Endodermal cell (in vitro differentiated cells): ENCODE data around the gene KCNQ4. TPM values are rescaled to one million over a fixed set of nuclear protein-coding genes. Genes with fewer than 3 reads are reported as not detected.
A peak's percentile ranks its signal among the peaks of the same experiment; 100 is the strongest.

Experiments
- DNase-seq: peaks from one replicate; pipeline ENCODE4 v3.0.0-alpha.2; 2017
- H3K27ac ChIP-seq: 2 replicates; pipeline ENCODE4 v1.5.1; 2013; ENCODE audit warnings: mild to moderate bottlenecking, low read depth, low read length, moderate library complexity
- H3K27me3 ChIP-seq: 2 replicates; pipeline ENCODE4 v1.6.1; 2013; ENCODE audit warnings: mild to moderate bottlenecking, low read length, moderate library complexity; ENCODE audit not compliant: insufficient read depth, control insufficient read depth, poor library complexity, severe bottlenecking
- H3K36me3 ChIP-seq: 2 replicates; pipeline ENCODE4 v1.7.0; 2013; ENCODE audit warnings: mild to moderate bottlenecking, low read length, moderate library complexity; ENCODE audit not compliant: control insufficient read depth, insufficient read depth
- H3K4me1 ChIP-seq: one replicate; pipeline ENCODE4 v1.7.0; 2013; ENCODE audit warnings: low read length; ENCODE audit not compliant: control insufficient read depth, insufficient read depth
- H3K4me3 ChIP-seq: 2 replicates; pipeline ENCODE4 v1.5.1; 2013; ENCODE audit warnings: mild to moderate bottlenecking, low read length, moderate library complexity
- H3K9ac ChIP-seq: 2 replicates; pipeline ENCODE4 v1.6.1; 2013; ENCODE audit warnings: mild to moderate bottlenecking, low read length, moderate library complexity; ENCODE audit not compliant: poor library complexity, severe bottlenecking; ENCODE audit errors: extremely low read depth
- H3K9me3 ChIP-seq: 2 replicates; pipeline ENCODE4 v1.6.1; 2013; ENCODE audit warnings: mild to moderate bottlenecking, low read length, moderate library complexity; ENCODE audit not compliant: control insufficient read depth
- H3K27ac Mint-ChIP-seq: 2 replicates; pipeline ENCODE4 v1.8.0; 2020; ENCODE audit warnings: mixed read lengths
- H3K27me3 Mint-ChIP-seq: 2 replicates; pipeline ENCODE4 v1.8.0; 2021; ENCODE audit warnings: mild to moderate bottlenecking, mixed read lengths; ENCODE audit not compliant: insufficient read depth
- H3K36me3 Mint-ChIP-seq: 2 replicates; pipeline ENCODE4 v1.8.0; 2020; ENCODE audit warnings: low read depth, mixed read lengths
- H3K4me1 Mint-ChIP-seq: 2 replicates; pipeline ENCODE4 v1.8.0; 2020; ENCODE audit warnings: mixed read lengths
- H3K4me3 Mint-ChIP-seq: 2 replicates; pipeline ENCODE4 v1.8.0; 2020; ENCODE audit warnings: mild to moderate bottlenecking, moderate library complexity, mixed read lengths
- H3K9me3 Mint-ChIP-seq: 2 replicates; pipeline ENCODE4 v1.8.0; 2020; ENCODE audit warnings: mild to moderate bottlenecking, mixed read lengths
- CTCF ChIP-seq: fragments of 200-600 bp; sonication (generic); conservative IDR thresholded peaks from 2 replicates; pipeline ENCODE4 v1.5.0; 2021; ENCODE audit warnings: antibody characterized with exemption, mild to moderate bottlenecking
- WGBS, 2 experiments: methylation state at CpG; one replicate each; pipeline versions ENCODE4 v1.1.5 to v1.1.7; 2013; ENCODE audit warnings: missing lambda C conversion rate in 2 of 2, mixed read lengths in 1 of 2; ENCODE audit not compliant: insufficient coverage in 1 of 2, insufficient read length in 1 of 2; 5-methylcytosine and 5-hydroxymethylcytosine counted together
- total RNA-seq, 2 donors: library from RNA; stranded (reverse); fragmentation: NEBNext Ultra II Directional in 1 of 2; extraction: Animal tissue kit (Norgen Biotek cat#: 25700) in 1 of 2; gene quantifications; 2 replicates in 1 of 2; 3 replicates in 1 of 2; pipeline ENCODE4 v1.2.1, GENCODE V29; 2021

KCNQ4 gene
- total RNA-seq, 2 donors from 2014 or later, result 0.22 to 0.88 TPM

GRCh38 chr1:40762144-40762923 is 21.3 kb upstream of the KCNQ4 start:
- 92 to 96% methylated on average over 3 to 7 of the region's 7 CpGs for WGBS, 2 experiments
- peaks cover 71% of the 10 kb centered on the region for H3K36me3 Mint-ChIP-seq

GRCh38 chr1:40763742-40764532 is 19.6 kb upstream of the KCNQ4 start:
- no peak overlapping the region for H3K27ac ChIP-seq
- no peak overlapping the region for H3K4me3 ChIP-seq
- H3K36me3 ChIP-seq, result peaks cover 84% of the 10 kb centered on the region
- no peaks in the 10 kb centered on the region for H3K27me3 Mint-ChIP-seq
- H3K27ac Mint-ChIP-seq, result no peak overlapping the region
- no peaks in the 10 kb centered on the region for H3K27me3 ChIP-seq
- no peak overlapping the region for H3K4me3 Mint-ChIP-seq
- no peaks in the 10 kb centered on the region for H3K9me3 Mint-ChIP-seq
- DNase-seq, result no peak
- peaks cover 74% of the 10 kb centered on the region for H3K36me3 Mint-ChIP-seq
- no peaks in the 10 kb centered on the region for H3K4me1 Mint-ChIP-seq
- no peak for TF ChIP-seq CTCF
- no peak overlapping the region for H3K9ac ChIP-seq
- 96 to 100% methylated on average over 5 to 9 of the region's 9 CpGs for WGBS, 2 experiments
- no peaks in the 10 kb centered on the region for H3K9me3 ChIP-seq
- no peaks in the 10 kb centered on the region for H3K4me1 ChIP-seq

More at GRCh38 chr1:40762144-40762923, 21.3 kb upstream of the KCNQ4 start:
- H3K9me3 Mint-ChIP-seq, result no peaks in the 10 kb centered on the region
- Histone ChIP-seq H3K27ac (no peak overlapping the region), H3K4me3 (no peak overlapping the region), H3K27me3 (no peaks in the 10 kb centered on the region), H3K9me3 (no peaks in the 10 kb centered on the region), H3K9ac (no peak overlapping the region), H3K4me1 (no peaks in the 10 kb centered on the region), H3K36me3 (peaks cover 84% of the 10 kb centered on the region)
- no peaks in the 10 kb centered on the region for H3K4me1 Mint-ChIP-seq
- H3K4me3 Mint-ChIP-seq, result no peak overlapping the region
- no peaks in the 10 kb centered on the region for H3K27me3 Mint-ChIP-seq
- peak overlapping the region; percentile 55 for H3K27ac Mint-ChIP-seq
- no peak for DNase-seq
- no peak for TF ChIP-seq CTCF

GRCh38 chr1:40764981-40765380 is 18.6 kb upstream of the KCNQ4 start:
- no peaks in the 10 kb centered on the region for H3K9me3 ChIP-seq
- no peak for TF ChIP-seq CTCF
- H3K9ac ChIP-seq, result no peak overlapping the region
- H3K4me3 Mint-ChIP-seq, result no peak overlapping the region
- H3K4me1 ChIP-seq, result no peaks in the 10 kb centered on the region
- H3K4me1 Mint-ChIP-seq, result no peaks in the 10 kb centered on the region
- WGBS, 2 experiments, result 63 to 71% methylated on average over 2 of the region's 2 CpGs
- DNase-seq, result no peak
- H3K27me3 ChIP-seq, result no peaks in the 10 kb centered on the region
- H3K36me3 Mint-ChIP-seq, result peaks cover 78% of the 10 kb centered on the region
- H3K4me3 ChIP-seq, result no peak overlapping the region
- no peaks in the 10 kb centered on the region for H3K27me3 Mint-ChIP-seq
- no peaks in the 10 kb centered on the region for H3K9me3 Mint-ChIP-seq
- H3K27ac Mint-ChIP-seq, result peak overlapping the region; percentile 61
- peaks cover 86% of the 10 kb centered on the region for H3K36me3 ChIP-seq
- H3K27ac ChIP-seq, result no peak overlapping the region
